HG02938 (cell line): ENCODE data around the gene TUT1.
A peak's percentile ranks its signal among the peaks of the same experiment; 100 is the strongest.
"Not testable (repeated sequence)": the region's sequence is repeated elsewhere in the genome, so short reads cannot be mapped to it uniquely, and the experiment has no call there.

Source experiments
- ATAC-seq: cut with Tn5 transposase; IDR thresholded peaks from one replicate; pipeline ENCODE4 v1.9.1; 2021; ENCODE audit warnings: mild to moderate bottlenecking, moderate library complexity; ENCODE audit not compliant: unreplicated experiment

Gene TUT1

DNA sequence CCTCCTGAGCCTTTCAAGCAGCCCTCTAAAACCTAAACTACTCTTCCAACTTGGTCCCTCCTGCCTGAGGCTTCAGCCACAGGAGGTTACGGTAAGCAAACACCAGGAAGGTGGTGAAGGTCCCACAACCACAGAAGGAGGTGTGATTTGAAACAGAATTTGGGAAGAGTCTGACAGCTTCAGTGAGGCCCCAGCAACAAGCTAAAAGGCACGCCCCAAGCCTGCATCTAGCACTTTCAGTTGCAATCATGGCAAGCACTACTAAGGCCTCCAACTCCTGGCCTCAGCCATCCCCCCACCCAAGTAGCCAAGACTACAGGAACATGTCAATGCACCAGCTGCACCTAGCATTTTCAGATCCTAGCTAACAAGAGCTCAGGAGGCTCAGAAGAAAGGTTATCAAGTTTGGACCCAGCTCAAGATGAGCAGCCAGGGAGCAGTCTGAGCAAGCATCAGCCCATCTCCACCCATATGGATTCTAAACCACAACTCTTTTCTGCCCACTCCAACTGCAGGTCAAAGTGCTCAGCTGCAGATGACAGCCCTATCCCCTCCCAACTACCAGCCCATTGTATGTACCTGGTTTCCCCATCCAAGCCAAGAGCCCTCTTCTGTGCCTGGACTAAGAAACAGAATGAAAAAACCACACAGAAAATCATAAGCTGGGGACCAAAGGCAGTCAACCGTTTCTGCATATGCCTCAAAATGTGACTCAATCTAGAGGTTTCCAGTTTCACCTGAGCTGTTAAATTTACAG, 34.3 kb downstream of the TUT1 start:
- no peak for ATAC-seq

- no peak for ATAC-seq
Observed at GRCh38 chr11:62556108-62556874, 35.0 kb downstream of the TUT1 start.

DNA sequence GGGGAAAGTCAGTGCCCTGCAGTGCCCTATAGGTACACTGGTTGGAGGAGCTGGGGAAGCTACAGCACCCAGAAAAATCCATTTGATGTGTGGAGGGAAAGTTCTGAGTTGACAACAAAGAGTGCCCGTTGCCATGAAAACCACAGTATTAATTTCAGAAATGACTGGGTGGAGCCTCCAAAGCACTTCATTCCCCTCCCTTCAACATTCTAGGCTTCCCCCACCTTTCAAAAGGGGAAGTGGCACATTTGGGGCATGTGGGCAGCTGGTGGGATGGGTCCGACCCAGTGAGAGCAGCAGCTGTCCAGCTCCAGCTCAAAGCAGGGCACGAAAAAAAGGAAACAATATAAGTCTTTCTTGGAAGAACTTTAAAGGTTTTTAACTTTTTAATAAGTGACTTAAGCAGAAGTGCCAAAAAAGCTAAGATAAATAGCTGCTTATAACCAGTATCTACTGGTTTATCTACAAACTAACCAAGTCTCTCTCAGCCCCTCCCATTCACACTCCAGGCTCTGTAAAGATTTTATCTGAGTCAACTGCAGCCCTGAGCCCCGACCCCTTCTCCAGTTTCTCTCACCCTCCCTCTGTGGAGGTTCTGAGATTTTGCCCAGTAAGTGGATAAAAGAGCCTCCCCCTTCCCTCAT, 35.7 kb downstream of the TUT1 start:
- ATAC-seq = peak; percentile 21

DNA sequence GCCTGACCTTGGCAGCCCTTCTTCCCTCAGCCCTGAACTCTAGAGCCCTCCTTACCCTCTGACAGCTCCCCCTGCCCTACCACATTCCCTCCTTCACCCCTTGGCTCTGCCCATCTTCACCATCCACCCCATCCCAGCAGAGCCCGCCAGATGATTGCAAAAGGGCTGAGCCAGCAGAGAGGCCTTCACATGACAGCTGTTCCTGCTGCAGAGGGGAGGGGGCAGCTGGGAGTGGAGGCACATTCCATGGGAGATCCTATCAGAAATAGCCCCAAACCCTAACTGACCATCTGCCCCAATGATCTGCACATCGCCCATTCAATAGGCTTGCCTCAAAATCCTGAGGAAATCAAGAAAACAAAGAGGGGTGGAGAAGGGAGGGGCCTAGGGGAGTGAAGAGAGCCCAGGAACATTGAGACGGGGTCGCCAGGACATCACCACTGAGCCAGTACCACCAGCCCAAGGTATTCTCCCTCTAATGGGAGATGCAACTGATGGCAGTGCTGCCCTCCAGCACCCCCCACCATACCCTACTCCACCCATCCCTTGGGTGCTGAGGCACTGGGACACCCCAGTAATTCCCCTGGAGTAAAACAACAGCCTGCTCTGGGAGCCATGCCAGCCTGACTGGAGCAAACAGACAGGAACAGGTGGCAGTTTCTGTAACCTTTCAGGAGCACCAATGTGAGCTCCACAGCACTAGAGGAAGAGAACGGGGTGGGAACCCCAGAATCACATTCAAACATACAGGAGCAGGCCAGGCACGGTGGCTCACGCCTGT, 36.7 kb downstream of the TUT1 start:
- no peak for ATAC-seq

DNA sequence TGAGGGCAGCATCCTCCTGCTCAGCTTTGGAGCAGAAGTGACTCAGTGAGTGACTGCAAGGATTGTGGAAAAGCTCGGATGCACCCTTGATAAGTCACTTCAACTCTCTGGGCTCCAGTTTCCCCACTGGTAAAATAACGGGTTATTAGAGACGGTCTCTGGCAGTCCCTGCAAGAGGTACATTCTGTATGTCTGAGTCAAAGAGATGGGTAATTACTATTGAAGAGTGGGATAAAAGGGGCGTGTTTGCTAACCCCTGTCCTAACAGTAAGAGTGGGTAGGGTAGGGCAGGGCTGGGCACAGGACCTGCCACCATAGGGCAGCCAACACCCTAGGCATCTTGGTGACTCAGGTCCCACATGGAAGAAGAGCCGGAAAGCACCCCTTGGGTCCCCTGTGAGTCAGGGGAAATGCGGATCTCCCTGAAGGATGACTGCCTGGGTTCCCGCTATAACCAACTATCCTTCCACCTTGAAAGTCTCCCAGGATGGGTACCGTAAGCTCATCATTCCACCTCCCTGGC, 37.4 kb downstream of the TUT1 start:
- no peak for ATAC-seq

GRCh38 chr11:62553080-62553838, 38.1 kb downstream of the TUT1 start:
- no peak for ATAC-seq

GRCh38 chr11:62552485-62553079, 38.7 kb downstream of the TUT1 start:
- no peak for ATAC-seq

DNA sequence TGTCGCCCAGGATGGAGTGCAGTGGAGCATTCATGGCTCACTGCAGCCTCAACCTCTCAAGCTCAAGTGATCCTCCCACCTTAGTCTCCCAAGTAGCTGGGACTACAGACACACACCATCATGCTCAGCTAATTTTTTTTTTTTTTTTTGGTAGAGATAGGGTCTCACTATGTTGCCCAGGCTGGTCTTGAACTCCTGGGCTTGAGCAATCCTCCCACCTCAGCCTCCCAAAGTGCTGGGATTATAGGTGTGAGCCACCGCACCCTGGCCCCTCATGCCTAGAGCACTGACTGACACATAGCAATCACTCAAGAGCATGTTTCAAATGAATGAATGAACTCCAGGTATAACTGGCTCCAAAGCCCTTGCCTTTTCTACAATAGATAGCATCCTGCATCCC, 40.8 kb downstream of the TUT1 start:
- ATAC-seq = not testable (repeated sequence)

GRCh38 chr11:62548545-62549335, 42.6 kb downstream of the TUT1 start:
- no peak for ATAC-seq

DNA sequence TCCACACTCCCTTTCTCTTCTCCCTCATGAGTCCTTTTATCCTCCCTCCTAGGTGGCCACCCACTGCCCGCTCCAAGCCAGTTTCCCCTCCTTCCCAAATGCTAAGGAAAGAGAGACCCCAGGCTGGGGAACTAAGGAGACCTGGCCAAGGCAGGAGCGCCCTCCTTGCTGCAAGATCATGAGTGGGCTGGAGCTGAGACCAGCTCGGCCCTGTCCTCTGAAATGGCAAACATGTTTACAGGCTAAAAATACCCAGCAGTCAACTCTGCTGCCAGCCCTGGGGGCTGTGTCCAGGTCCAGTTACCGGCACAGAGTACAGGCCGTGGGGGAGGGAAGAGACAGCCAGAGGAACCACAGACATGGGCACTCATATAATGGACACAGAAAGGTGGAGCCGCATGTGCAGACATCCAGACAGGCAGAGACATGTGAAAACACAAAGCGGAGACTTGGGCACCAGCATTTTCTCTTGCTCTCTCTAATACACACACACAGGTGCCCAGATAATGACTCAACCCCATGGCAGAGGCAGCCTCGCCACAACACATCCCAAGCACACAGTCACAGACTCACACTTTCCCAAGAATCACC, 43.5 kb downstream of the TUT1 start:
- ATAC-seq = no peak

GRCh38 chr11:62546929-62547625, 44.2 kb downstream of the TUT1 start:
- no peak for ATAC-seq

DNA sequence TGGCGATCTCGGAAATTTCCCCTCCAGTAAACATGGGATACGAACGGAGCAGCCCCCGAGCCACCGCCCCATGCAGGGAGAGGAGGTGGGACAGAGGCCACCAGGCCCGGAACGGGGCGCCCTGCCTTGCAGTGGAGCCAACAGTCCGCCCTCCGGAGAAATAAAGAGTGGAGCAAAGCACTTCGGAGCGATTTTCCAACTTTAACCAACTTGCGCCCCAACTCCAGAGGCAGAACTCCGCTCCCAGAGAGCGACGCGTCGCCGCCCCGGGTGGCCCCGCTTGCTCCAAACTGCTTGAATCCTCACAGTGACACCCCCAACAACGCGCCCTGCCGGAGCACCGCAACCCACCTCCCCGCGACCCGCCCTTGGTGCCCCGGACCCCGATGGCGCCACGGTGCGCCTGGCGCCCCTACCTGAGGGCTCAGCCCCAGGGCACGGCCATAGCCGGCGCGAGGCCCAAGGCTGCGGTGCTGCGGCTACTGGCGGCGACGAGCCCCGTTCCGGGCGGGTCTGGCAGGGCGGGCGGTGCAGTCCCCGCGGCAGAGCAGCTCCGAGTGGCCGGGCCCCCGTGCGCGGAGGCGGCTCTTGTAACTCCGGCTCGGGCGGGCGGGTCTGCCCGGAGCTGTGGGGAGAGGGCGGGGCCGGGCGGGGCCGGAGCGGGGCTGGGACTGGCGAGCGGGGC, 44.9 kb downstream of the TUT1 start, which contains the start of gene AHNAK:
TSS of gene AHNAK (minus strand) at position 563 of the 685 bp plus-strand sequence. CDS start 10,708 bp downstream, outside the sequence.
- no peak for ATAC-seq

- ATAC-seq = no peak
Observed at GRCh38 chr11:62545437-62546243, 45.7 kb downstream of the TUT1 start.

- no peak for ATAC-seq
Observed at GRCh38 chr11:62544581-62545436, 46.5 kb downstream of the TUT1 start.

GRCh38 chr11:62543680-62544444, 47.5 kb downstream of the TUT1 start:
- ATAC-seq = no peak
